ENCODE data around the gene RUNX3. TPM values are rescaled to one million over a fixed set of nuclear protein-coding genes. Genes with fewer than 3 reads are reported as not detected.

The RUNX3 gene
- total RNA-seq, 1 experiment from 2014 or later: 0.33 TPM

DNA sequence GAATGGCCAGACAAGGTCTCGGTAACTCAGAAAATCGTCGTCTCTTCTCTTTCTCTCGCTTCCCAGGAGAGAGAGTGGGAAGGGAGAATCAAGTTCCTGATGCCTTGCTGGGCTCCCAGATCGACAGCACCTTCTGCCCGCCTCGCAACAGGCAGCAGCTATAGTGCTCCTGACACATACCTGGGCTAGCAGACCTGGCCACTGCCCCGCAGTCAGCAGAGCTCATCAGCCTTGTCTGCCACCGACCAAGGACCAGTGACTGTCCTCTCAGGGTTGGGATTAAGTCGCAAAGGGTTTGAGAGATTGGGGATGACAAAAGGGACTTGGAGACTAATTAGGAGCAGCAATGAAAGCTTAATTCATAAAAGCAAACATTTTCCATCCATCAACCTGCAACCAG is 4.1 kb downstream of the RUNX3 start:
- Histone ChIP-seq H3K14ac (ENCODE audit: insufficient read depth, low read length) (no peak overlapping the region), H3K27me3 (ENCODE audit: insufficient read depth, low read length) (peaks cover 40% of the 10 kb centered on the region), H2AFZ (ENCODE audit: low read length) (no peak overlapping the region), H4K8ac (replicated peaks; ENCODE audit: insufficient read length, low read depth, low read length) (no peak overlapping the region), H3K27ac (ENCODE audit: insufficient read length, low read depth, low read length) (no peak overlapping the region), H2BK20ac (ENCODE audit: low read depth, low read length, poor library complexity, severe bottlenecking) (no peak overlapping the region), H3K56ac (ENCODE audit: insufficient read length, low read depth, low read length) (no peak overlapping the region), H3K23ac (ENCODE audit: insufficient read length, low read depth, low read length) (no peak overlapping the region), H3K79me2 (ENCODE audit: insufficient read depth, low read length) (no peaks in the 10 kb centered on the region), H2BK15ac (ENCODE audit: low read depth, low read length) (no peak overlapping the region), H2BK12ac (ENCODE audit: insufficient read length, low read depth, low read length) (no peak overlapping the region), H4K91ac (ENCODE audit: insufficient read length, low read depth, low read length) (no peak overlapping the region), H2AK5ac (ENCODE audit: insufficient read length, low read length) (no peak overlapping the region), H3K4ac (ENCODE audit: low read depth, low read length) (no peak overlapping the region), H3K4me2 (ENCODE audit: insufficient read depth, insufficient read length, low read length) (peak overlapping the region; percentile 20), H4K20me1 (ENCODE audit: control insufficient read depth, insufficient read depth, insufficient read length) (no peaks in the 10 kb centered on the region), H3K9ac (ENCODE audit: extremely low read depth, insufficient read length, low read length) (no peak overlapping the region), H2BK5ac (ENCODE audit: insufficient read length, low read length) (no peak overlapping the region), H3T11ph (ENCODE audit: low read length) (no peak overlapping the region), H3K9me3 (ENCODE audit: control insufficient read depth, low read depth, low read length) (no peaks in the 10 kb centered on the region), H2BK120ac (ENCODE audit: low read depth, low read length, poor library complexity, severe bottlenecking) (no peak overlapping the region), H3K18ac (ENCODE audit: insufficient read length, low read depth, low read length) (no peak overlapping the region), H3K23me2 (ENCODE audit: insufficient read length, low read depth, low read length, poor library complexity, severe bottlenecking) (peaks cover 17% of the 10 kb centered on the region), H3K4me1 (ENCODE audit: insufficient read depth, low read length) (peaks cover 4% of the 10 kb centered on the region; the same call in 1 of the 2 replicates), H3K79me1 (ENCODE audit: insufficient read depth, low read depth, low read length, poor library complexity, severe bottlenecking) (no peaks in the 10 kb centered on the region), H4K5ac (ENCODE audit: insufficient read length, low read depth, low read length) (no peak overlapping the region)
- Mint-ChIP-seq H3K9me3 (no peaks in the 10 kb centered on the region; a peak in 1 of 5 replicates), H3K4me3 (peak overlapping the region in 1 of 2 experiments; percentile 65; a peak in 3 of 5 replicates), H3K27me3 (ENCODE audit: low read depth) (peaks cover 65% of the 10 kb centered on the region), H3K36me3 (ENCODE audit: insufficient read depth in 1 of 3, low read depth in 3 of 3) (no peaks in the 10 kb centered on the region), H3K27ac (no peak overlapping the region), H3K4me1 (peaks cover 29 to 44% of the 10 kb centered on the region in 2 experiments)
- no peak for TF ChIP-seq CTCF (conservative IDR thresholded peaks at IDR 0.05)
- WGBS (ENCODE audit: extremely low coverage, insufficient read length, low lambda C conversion rate): no CpG with 5 or more reads among the region's 10 CpGs
- DNase-seq: no peak

Measured in H9 (cell line).